GM21619 (cell line): ENCODE results near the gene NCAPG2.
A peak's percentile ranks its signal among the peaks of the same experiment; 100 is the strongest.
"Not testable (repeated sequence)": the region's sequence is repeated elsewhere in the genome, so short reads cannot be mapped to it uniquely, and the experiment has no call there.

Source experiments
- ATAC-seq: cut with Tn5 transposase; IDR thresholded peaks from one replicate; pipeline ENCODE4 v1.9.1; 2021; ENCODE audit not compliant: unreplicated experiment

The NCAPG2 gene

DNA sequence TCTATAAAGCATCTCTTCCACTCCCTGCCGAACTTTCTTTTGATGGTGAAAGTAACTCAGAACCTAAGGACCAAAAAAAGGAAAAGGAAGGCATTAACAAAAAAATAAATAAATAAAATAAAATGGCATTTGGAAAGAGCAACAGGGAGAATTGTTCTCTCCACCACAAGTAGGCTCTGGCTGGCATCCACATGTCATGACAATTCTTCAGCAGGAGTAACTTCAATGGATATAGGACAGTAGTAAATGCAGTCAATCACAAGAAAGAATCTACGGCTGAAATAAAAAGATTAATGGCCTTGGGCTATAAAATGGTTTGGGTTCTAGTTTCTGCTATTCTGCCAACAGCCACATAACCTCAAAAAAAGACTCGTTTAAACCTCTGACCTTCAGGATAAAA, 23.9 kb downstream of the NCAPG2 start:
- ATAC-seq, result no peak

DNA sequence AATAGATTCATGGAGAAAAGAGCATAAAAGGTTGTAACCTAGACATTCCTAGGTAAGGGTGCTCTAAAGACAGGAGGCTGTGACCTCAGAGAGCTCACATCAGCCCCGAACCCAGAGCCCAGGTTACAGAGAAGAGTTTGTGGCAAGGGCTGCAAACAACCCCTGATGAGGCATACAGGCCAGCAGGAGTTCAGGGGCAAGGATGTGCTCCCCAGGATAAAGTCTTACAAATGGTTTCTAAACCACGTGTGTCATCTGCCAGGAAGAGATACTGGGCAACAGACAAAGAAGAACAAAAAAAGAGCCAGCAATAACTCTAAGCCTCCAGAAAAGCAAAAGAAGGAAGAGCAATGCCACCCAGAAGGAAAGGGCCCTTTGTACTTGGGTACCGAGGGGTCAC, 27.7 kb downstream of the NCAPG2 start:
- ATAC-seq, result no peak

DNA sequence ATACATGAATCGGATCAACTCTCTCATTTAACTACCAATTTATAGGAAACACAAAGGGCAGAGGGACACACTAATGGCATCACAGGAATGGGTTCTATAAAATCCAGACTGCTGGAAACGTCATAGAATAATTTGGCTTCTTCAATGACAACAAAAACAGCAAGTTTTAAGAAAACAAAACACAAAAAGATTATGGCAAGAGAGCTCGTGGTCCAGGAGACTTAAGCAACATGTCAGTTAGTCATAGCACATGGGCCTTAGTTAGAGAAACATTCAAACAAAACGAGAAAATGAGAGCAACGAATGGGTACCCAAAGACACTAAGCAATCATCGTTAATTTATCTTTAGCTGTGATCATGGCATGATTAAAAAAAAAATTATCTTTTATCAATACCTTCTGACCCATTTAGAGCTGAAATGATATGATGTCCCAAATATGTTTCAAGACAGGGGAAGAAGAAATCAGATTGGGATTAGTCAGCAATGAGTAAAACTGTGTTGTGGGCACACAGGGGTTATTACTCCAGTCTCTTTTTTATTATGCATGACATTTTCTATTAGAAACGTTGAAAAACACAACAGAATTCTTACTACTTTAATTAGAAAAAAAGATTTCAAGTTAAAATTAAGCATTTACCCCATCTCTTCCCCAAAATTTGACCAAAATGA, 28.3 kb downstream of the NCAPG2 start:
- ATAC-seq, result no peak

DNA sequence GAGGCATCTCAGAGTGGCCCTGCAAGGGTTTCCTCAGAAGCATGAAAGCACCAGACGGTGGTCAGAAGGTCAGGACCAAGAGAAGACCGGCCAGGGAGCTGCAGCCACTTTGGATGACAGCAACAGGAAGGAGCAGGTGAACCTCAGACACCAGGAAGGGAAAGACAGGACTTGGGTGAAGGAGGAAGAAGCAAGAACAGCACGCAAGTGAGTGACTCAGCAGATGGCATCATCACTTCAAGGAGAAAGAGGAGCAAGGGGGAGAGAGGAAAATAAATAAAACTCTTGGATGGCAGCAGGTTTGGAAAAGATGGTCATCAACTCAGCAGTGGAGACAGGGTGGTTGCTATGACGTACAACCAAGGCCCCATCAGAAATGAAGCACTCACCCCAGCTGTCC, 31.6 kb downstream of the NCAPG2 start:
- ATAC-seq, result no peak

DNA sequence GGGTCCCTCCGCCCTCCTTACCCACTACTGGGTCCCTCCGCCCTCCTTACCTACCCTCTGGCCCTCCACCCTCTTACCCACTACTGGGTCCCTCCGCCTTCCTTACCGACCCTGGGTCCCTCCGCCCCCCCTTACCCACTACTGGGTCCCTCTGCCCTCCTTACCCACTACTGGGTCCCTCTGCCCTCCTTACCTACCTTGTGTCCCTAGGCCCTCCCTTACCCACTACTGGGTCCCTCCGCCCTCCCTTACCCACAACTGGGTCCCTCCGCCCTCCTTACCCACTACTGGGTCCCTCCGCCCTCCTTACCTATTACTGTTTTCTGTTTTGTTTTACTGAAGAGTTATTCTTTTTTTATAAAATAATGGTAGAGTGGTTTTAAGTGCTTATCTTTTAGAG, 36.5 kb downstream of the NCAPG2 start:
- not testable (repeated sequence) for ATAC-seq

DNA sequence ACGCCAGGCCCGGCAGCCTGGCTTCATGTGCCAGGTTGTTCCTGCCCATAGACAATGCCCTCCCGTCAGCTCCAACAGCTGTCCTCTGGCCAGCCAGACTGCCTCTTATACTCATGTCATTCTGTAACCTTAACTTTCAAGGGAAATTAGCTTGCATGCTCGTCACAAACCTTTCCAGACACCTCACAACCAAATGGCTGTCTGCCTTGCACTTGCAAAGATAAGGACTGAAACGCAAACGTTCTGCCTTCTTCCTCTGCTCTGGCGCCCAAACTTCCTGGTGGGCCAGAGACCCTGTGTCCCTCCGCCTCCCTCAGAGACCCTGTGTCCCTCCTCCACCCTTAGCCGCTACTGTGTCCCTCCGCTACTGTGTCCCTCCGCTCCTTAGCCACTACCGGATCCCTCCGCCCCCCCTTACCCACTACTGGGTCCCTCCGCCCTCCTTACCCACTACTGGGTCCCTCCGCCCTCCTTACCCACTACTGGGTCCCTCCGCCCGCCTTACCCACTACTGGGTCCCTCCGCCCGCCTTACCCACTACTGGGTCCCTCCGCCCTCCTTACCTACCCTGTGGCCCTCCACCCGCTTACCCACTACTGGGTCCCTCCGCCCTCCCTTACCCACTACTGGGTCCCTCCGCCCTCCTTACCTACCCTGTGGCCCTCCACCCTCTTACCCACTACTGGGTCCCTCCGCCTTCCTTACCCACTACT, 37.5 kb downstream of the NCAPG2 start:
- not testable (repeated sequence) for ATAC-seq

DNA sequence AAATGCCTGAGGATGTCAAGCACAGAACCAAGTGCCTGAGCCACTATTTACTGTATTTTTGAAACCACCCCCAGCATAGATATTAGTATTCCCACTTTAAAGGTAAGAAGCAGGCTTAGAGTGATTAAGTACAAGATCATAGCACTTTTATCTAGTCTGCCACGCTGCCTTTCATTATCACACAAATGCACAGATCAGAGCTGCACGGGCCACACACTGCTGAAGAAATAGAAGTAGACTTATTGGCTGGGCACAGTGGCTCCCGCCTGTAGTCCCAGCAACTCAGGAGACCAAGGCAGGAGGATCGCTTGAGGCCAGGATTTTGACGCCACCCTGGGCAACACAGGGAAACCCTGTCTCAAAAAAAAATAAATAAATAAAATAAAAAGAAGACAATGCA, 38.2 kb downstream of the NCAPG2 start:
- ATAC-seq, result no peak

DNA sequence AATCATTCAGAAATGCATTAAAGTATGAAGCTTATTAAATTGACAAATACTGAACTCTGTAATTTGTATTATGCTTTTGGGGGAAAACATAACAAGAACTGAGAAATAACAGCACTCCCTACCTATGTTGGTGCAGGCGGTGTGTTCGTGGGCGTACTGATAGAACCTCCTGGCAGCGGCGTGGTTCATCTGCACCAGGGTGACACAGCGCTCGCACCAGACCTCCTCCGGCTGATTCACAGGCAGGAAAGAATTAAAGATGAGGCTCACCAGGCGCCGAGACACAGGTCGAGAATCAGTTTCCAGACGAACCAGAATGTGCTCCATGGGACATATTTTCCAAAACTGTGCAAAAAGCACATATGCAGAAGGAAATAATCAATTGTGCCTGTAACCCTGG, 40.2 kb downstream of the NCAPG2 start:
- no peak for ATAC-seq

DNA sequence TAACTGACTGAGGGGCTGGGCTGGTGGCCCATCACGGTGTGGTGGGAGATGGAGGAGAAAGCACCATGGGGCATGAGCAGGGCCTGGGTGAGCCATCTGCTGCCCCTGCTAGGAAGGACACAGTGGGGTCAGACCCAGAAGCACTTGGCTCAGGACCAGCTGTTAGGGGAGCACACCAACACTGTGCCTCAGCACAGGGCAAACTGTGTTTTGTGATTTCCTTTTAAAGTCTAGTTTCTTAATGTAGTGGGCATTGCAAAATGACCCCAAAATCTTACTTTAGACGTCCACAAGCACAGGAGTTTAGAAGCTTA, 41.2 kb downstream of the NCAPG2 start:
- ATAC-seq, result no peak

DNA sequence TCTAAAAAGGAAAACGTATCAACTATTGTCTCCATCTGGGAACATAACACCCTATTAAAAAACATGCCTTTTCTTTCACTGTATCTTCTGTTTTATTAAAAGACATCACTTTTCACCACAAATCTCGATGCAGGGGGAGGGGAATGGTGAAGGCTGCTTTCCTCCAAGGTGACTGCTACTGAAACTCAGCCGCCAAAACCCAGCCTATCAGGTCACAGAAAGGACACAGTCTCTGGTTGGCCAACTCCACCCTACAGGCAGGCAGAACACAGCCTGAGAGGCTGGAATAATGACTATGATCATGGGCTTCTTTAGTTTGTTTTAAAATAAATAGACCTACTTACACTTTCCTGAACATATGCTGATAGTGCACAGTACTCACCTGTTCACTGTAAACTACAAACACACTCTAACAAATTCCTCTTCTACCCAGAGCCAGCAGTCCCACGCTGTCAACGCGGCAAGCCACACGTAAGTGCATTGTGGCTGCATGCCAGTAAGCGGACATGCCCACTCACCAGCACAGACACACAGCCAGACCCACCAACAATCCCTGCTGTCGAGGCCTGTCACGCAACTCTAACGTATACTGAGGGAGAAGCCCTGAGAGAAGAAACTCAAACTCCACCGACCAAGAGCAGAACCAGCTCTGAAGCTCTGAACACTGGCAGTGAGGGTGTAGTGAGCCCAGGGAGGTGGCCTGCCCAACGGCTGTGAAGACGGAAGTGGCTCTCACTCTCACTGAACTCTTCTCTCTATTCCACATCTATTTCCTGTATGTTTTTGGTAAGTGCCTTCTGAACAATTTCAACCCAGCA, 41.8 kb downstream of the NCAPG2 start:
- no peak for ATAC-seq

DNA sequence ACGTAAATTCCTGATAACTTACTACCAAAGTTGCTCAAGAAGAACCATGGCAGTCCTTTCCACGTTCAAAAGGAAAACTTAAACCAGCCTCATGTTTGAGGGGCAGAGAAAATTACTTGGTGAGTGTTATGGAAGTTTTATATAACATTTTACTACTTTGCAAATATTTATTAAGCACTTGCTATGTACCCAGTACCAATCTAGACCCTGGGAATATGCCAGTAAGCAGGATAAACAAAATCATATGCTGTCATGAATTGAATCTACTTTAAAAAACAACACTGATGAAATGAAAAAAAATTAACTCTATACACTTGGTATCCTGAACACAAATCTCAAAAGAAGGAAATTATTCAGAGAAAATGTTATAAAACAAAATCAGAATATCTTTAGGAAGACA, 46.1 kb downstream of the NCAPG2 start:
- no peak for ATAC-seq

DNA sequence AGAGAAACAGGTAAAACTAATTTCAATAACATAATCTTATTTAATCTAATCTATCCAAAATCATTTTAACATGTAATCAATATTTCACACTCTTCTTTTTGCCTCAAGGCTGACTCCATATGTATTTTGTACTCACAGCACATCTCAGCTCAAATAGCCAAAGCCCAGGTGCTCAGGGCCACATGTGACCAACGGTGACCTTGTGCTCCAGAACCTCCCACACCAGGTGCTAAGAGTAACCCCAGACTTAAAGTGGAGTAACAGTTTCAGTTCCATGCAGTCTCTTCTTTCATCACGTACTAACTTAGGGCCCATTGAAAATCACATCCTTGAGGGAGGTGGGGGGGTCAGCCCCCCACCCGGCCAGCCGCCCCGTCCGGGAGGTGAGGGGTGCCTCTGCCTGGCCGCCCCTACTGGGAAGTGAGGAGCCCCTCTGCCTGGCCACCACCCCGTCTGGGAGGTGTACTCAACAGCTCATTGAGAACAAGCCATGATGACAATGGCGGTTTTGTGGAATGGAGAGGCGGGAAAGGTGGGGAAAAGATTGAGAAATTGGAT, 47.3 kb downstream of the NCAPG2 start:
- ATAC-seq, result peak; percentile 25

DNA sequence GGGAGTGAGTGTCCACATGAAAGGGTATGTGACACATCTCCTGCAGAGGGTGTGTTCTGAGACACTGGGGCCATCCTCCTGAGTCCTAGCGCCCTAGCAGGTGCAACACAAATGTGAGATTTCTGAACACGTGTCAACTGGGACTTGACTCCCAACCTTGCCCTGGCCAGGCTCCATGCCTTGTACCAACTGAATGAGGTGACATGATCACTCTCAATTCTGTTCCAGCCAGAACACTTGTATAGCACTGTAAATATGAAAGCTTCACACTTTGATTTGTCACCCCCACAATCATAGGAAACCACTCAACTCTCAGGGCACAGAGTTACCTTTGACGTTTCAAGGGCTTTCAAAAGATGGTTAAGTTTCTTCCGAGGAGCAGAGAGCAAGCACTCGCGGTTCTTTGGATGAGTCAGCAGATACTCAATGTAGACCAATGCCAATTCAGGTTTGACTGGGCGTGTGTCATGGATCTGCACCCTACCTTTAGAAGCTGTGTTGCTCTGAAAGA, 48.6 kb downstream of the NCAPG2 start:
- peak; percentile 97 for ATAC-seq

DNA sequence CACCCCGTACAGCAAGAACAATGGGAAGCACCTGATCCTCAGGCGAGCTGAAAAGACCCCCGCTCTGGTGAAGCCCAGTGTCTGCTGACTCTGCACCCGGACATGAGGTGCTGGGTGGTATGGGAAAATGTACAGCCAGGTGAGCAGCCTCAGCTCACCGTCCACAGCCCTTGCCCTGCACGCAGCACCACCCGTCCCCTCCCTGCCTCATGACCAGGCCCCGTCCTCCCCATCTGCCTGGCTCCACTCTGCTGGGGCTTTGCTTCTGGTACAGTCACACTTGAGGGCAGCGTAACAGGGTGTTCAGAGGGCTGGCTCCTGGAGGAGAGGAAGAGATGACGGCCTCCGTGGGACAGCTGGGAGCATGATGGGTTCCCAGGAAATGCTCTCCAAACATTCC, 49.1 kb downstream of the NCAPG2 start:
- no peak for ATAC-seq

DNA sequence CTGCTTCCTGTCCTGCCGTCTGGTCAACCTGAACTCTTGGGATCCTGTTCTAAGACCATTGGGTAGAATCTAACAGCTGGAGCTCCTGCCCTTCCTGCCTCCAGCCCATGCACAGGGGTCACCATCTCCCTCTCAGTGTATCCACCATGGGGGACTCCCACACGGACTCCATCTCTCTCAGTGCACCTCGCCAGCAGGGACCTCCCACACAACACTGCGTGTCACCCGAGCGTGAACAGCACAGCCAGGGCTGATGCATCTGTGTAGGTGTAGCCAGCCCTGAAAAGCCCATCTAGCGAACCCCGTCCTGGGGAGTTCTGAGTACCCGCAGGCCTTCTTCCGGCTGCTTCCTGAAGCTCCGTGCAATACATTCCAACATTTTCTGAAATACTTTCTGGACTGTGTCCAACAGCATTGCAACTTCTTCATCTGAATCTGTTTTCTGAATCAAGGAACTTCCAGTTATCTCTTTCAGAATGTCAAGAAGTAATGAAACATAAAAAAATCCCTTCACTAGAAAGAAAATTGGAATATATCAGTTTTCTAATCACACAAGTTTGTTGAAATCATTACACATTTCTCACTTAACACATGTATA, 52.5 kb downstream of the NCAPG2 start:
- ATAC-seq, result no peak

DNA sequence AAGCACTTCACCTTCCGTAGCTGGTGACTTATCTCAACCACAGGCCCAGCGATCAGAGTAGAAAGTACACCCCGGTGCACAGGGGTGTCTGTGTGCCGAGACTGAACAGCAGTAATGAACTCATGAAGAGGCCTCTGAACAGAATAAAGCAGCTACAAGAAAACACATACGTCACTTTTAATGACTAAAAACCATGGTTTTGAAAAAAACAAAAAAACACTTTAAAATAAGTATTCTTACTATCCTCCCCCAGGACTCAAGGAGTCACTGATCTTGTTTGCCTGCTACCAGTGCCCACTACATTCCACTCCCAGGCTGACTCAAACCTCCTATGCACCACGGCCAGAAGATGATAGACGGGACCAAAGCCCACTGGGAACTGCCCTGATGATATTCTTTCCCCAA, 53.8 kb downstream of the NCAPG2 start:
- ATAC-seq, result no peak

DNA sequence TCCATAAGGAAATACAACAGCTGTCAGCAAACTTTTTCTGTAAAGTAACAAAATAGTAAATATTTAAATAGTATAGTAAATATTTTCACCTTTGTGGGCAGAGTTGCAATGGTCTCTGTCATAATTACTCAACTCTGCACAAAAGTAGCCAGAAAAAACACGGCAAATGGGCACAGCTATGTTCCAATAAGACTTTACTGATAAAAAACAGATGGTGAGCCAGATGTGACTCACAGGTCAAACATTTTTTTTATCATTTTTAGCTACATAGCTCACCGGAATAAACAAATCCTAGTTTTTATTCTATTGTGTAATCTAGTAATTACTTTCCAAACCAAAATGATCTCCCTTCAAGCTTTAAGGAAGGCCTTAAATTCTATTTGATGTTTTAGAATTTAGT, 55.3 kb downstream of the NCAPG2 start:
- ATAC-seq, result no peak

DNA sequence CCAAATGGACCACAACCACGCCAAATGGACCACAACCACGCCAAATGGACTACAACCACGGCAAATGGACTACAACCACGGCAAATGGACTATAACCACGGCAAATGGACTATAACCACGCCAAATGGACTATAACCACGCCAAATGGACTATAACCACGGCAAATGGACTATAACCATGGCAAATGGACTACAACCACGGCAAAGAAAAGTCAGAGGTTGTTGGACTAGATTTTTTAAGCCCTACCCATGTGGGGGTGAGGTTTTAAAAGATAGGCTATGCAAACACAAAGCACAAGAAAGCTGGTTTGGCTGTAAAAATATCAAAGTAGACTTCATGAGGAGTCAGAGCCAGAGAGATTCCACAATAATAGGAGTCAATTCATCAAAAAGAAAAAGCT, 55.8 kb downstream of the NCAPG2 start:
- no peak for ATAC-seq

DNA sequence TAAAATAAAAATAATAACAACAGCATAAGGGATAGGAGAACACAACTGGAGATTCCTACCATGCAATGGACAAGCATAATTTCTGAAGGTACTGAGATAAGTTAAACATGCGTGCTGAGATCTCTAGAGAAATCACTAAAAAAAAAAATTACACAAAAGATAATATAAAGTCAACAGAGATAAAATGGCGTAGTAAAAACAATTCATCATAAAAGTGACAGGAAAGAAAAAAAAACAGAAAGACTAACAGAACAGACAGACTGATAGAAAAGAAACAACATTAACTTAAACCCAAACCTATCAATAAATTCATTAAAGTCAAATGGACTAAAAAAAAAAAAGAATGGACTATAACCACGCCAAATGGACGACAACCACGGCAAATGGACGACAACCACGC, 56.4 kb downstream of the NCAPG2 start:
- ATAC-seq, result no peak

DNA sequence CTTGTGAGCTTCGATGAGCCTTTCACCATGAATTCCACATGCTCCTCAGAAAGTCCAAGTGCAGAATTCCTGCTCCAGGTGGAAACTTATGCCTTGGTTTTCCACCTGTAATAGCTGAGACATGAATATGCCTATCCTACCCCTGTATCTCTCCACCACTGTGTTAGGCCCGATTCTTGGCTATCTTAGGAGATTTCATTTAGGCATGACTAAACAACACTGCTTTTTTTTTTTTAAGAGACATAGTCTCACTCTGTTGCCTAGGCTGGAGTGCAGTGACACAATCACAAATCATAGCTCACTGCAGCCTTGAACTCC, 57.2 kb downstream of the NCAPG2 start:
- ATAC-seq, result no peak

DNA sequence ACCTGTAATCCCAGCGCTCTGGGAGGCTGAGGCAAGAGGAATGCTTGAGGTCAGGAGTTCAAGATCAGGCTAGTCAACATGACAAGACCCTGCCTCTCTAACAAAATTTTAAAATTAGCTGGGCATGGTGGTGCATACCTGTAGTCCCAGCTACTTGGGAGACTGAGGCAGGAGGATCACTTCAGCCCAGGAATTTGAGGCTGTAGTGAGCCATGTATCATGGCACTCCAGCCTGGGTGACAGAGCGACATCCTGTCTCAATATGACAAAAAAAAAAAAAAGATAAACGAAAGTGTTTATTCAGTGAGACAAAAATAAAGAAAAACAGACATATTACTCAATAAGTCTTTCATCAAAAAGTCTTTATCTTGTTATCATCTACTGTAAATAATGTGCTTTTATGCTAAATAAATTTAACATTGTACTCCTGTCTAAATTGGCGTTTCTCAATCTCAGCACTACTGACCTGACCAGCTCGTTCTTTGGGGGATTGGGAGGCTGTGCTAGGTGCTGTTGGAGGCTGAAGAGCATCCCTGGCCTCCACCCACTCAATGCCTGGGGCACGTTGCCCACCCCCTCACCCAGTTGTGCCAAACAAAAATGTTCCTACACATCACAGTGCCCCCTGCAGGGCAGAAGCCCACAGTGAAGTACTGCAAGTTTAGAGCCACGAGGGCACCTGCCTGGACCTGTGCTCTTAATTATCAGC, 57.7 kb downstream of the NCAPG2 start:
- ATAC-seq, result no peak
